WERI-Rb-1 (cell line): ENCODE results near the gene SYTL3.

Experiments used
- DNase-seq: peaks from one replicate; pipeline ENCODE4 v3.0.0-alpha.2; 2020
- H3K27ac ChIP-seq: fragments of 250-450 bp; sonication (Bioruptor Pico); 2 replicates; pipeline ENCODE4 v1.5.1; 2020; ENCODE audit warnings: mild to moderate bottlenecking, moderate library complexity
- H3K27me3 ChIP-seq: fragments of 250-450 bp; sonication (Bioruptor Pico); 2 replicates; pipeline ENCODE4 v1.5.1; 2021; ENCODE audit warnings: mild to moderate bottlenecking, low read depth, moderate library complexity; ENCODE audit not compliant: insufficient read depth, severe bottlenecking
- H3K36me3 ChIP-seq: fragments of 250-450 bp; sonication (Bioruptor Pico); 2 replicates; pipeline ENCODE4 v1.5.1; 2020; ENCODE audit warnings: mild to moderate bottlenecking, moderate library complexity
- H3K4me3 ChIP-seq: 2 replicates; pipeline ENCODE4 v1.5.1; 2011; ENCODE audit warnings: low read depth, mild to moderate bottlenecking, control low read depth, low read length
- H3K9me3 ChIP-seq: fragments of 250-450 bp; sonication (Bioruptor Pico); 2 replicates; pipeline ENCODE4 v1.5.1; 2021; ENCODE audit warnings: mild to moderate bottlenecking, moderate library complexity; ENCODE audit not compliant: severe bottlenecking
- TF ChIP-seq, protein P1 (sequence below): IDR thresholded peaks from 2 replicates; pipeline ENCODE4 v1.5.1; 2011; ENCODE audit warnings: low read depth, mild to moderate bottlenecking, control low read depth, inconsistent platforms, low read length

Gene SYTL3

DNA sequence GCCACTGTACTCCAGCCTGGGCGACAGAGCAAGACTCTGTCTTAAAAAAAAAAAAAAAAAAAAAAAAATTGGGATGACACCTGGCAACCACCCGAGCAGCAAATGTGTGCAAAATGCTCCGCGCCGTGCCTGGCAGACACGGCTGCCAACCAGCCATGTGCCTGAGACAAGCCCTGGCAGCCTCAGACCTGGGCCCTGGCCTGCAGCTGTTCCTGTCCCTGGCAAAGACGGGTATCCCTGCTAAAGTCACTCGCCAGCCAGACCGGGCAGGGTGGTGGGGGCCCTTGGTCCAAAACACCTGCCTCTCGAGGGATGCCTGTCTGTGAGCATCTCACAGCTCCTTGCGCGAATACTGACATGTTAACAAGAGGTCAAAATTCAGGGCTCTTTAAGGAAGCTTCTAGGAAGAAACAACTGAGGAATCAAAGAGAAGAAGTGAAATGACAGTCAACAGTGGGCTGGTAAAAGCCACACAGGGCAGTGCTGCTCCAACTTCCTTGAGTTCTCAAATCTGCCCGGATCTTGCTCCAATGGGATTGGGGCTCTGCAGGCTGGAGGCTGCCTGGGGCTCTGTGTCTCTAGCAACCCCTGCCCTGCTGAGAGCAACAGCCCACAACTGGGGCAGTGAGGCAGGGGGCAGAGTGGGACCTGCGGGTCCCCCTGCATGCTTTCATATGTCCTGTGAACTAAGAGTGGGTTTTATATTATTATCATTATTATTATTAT, 53.4 kb downstream of the SYTL3 start:
- TF ChIP-seq, protein P1, sequence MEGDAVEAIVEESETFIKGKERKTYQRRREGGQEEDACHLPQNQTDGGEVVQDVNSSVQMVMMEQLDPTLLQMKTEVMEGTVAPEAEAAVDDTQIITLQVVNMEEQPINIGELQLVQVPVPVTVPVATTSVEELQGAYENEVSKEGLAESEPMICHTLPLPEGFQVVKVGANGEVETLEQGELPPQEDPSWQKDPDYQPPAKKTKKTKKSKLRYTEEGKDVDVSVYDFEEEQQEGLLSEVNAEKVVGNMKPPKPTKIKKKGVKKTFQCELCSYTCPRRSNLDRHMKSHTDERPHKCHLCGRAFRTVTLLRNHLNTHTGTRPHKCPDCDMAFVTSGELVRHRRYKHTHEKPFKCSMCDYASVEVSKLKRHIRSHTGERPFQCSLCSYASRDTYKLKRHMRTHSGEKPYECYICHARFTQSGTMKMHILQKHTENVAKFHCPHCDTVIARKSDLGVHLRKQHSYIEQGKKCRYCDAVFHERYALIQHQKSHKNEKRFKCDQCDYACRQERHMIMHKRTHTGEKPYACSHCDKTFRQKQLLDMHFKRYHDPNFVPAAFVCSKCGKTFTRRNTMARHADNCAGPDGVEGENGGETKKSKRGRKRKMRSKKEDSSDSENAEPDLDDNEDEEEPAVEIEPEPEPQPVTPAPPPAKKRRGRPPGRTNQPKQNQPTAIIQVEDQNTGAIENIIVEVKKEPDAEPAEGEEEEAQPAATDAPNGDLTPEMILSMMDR = no peak
- no peak overlapping the region for H3K4me3 ChIP-seq
- no peak for DNase-seq
- H3K9me3 ChIP-seq = no peaks in the 10 kb centered on the region
- no peak overlapping the region for H3K27ac ChIP-seq
- H3K36me3 ChIP-seq = no peaks in the 10 kb centered on the region
- H3K27me3 ChIP-seq = no peaks in the 10 kb centered on the region

DNA sequence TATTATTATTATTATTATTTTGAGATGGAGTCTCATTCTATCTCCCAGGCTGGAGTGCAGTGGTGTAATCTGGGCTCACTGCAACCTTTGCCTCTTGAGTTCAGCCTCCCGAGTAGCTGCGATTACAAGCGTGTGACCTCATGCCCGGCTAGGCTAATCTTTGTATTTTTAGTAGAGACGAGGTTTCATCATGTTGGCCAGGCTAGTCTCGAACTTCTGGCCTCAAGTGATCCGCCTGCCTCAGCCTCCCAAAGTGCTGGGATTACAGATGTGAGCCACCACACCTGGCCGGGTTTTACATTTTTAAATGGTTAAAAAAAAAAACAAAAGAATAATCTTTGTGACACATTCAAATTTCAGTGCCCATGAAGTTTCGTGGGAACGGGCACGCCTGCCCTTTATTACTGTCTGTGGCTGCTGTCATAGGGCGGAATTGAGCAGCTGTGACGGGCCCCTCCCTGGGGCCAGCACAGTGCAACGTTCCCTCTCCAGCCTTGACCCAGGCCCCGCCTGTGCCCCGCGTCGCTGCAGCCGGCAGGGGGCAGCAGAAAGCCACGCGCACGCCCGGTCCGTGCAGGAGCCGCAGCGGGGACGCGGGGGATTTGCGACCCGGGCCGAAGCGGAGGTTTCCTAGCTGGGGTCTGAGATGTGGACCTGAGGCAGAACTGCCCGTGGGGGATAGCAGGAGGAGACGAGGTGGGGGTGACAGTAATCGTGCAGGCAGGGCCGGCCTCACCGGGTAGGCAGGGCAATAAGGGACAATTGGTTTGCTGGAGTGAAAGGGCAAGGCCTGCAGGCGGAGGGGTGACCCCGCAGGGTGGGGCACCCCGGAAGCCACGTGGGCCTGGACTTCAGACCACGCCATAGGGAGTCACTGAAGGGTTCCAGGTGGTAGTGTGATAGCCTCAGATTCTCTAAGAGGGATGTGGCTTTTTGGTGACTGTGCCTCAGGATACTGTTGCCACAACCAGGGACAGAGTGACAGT, 54.3 kb downstream of the SYTL3 start:
- TF ChIP-seq, protein P1 = peak; percentile 96
- peak; percentile 83 for DNase-seq
- no peaks in the 10 kb centered on the region for H3K9me3 ChIP-seq
- H3K4me3 ChIP-seq = peak overlapping the region; percentile 42
- H3K27me3 ChIP-seq = no peaks in the 10 kb centered on the region
- no peaks in the 10 kb centered on the region for H3K36me3 ChIP-seq
- H3K27ac ChIP-seq = no peak overlapping the region

GRCh38 chr6:158705386-158706126, 55.7 kb downstream of the SYTL3 start:
- Histone ChIP-seq H3K27ac (no peak overlapping the region), H3K36me3 (no peaks in the 10 kb centered on the region), H3K27me3 (no peaks in the 10 kb centered on the region), H3K4me3 (no peak overlapping the region), H3K9me3 (no peaks in the 10 kb centered on the region)
- DNase-seq = no peak
- TF ChIP-seq, protein P1 = no peak

DNA sequence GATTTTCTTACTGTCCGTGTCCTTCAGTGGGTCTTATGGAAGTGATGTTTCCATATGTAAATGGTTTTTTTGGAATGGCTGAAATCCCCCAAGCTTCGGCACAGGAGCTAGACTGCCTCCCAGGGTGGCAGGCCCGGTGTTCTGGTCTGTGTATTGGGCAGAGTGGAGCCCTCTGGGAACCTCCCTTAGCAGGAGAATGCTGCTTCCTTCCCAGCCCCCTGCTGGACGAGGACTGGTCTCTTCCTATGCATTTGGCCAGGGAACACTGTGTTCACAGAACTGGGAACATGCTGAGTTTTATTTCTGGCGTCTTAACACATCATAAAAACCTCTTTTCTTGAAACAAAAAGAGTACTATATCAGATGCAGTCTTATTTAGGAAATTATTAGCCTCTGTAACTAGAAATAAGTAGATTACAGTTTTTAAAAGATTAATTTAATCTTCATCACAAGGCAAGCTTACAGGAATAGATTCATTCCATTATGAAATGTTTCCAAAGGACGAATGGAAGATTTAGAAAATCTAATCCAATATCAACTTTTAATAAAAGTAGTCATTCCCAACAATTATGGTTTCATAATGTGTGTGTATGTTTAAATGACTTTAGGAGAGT, 56.6 kb downstream of the SYTL3 start:
- H3K4me3 ChIP-seq = no peak overlapping the region
- H3K36me3 ChIP-seq = no peaks in the 10 kb centered on the region
- no peaks in the 10 kb centered on the region for H3K9me3 ChIP-seq
- no peak overlapping the region for H3K27ac ChIP-seq
- TF ChIP-seq, protein P1 = peak; percentile 75
- peak; percentile 69 for DNase-seq
- no peaks in the 10 kb centered on the region for H3K27me3 ChIP-seq

- DNase-seq = no peak
- Histone ChIP-seq H3K27ac (no peak overlapping the region), H3K4me3 (no peak overlapping the region)
Observed at GRCh38 chr6:158707120-158707820, 57.4 kb downstream of the SYTL3 start.

More at GRCh38 chr6:158707120-158707820, 57.4 kb downstream of the SYTL3 start:
- Histone ChIP-seq H3K36me3 (no peaks in the 10 kb centered on the region), H3K27me3 (no peaks in the 10 kb centered on the region), H3K9me3 (no peaks in the 10 kb centered on the region)
- TF ChIP-seq, protein P1 = no peak
